Esophagus muscularis mucosa (tissue), 4 donors: ENCODE measurements around the gene TENM4. TPM values are rescaled to one million over a fixed set of nuclear protein-coding genes. Genes with fewer than 3 reads are reported as not detected.
A peak's percentile ranks its signal among the peaks of the same experiment; 100 is the strongest.

Experiments
- DNase-seq: peaks from one replicate; pipeline ENCODE4 v3.0.0-alpha.2; 2017; ENCODE audit errors: extremely low spot score
- H3K27ac ChIP-seq, 4 donors: fragments of 200-600 bp; sonication (generic); replicated peaks in 1 of 4; 1 replicate in 3 of 4; 2 replicates in 1 of 4; pipeline ENCODE4 v1.5.1; 2016 to 2019; ENCODE audit warnings: mild to moderate bottlenecking in 1 of 4
- H3K27me3 ChIP-seq, 4 donors: fragments of 200-600 bp; sonication (generic); one replicate each; pipeline versions ENCODE4 v1.5.1 to v1.6.0; 2016 to 2019
- H3K36me3 ChIP-seq, 4 donors: fragments of 200-600 bp; sonication (generic); one replicate each; pipeline ENCODE4 v1.5.1; 2016 to 2019
- H3K4me1 ChIP-seq, 4 donors: fragments of 200-600 bp; sonication (generic); one replicate each; pipeline ENCODE4 v1.5.1; 2016 to 2019
- H3K4me3 ChIP-seq, 4 donors: fragments of 200-600 bp; sonication (generic); 1 replicate in 2 of 4; 2 replicates in 2 of 4; pipeline ENCODE4 v1.5.1; 2016 to 2019; ENCODE audit warnings: mild to moderate bottlenecking in 4 of 4, moderate library complexity in 1 of 4
- H3K9me3 ChIP-seq, 4 donors: fragments of 200-600 bp; sonication (generic); 1 replicate in 3 of 4; 2 replicates in 1 of 4; pipeline ENCODE4 v1.5.1; 2016 to 2019
- EP300 ChIP-seq: sonication (generic); formaldehyde crosslinking; IDR thresholded peaks from one replicate; pipeline ENCODE4 v1.6.1; 2017; ENCODE audit warnings: antibody characterized with exemption
- POLR2A ChIP-seq: fragments of 450-650 bp; IDR thresholded peaks from one replicate; pipeline ENCODE4 v1.6.1; 2017; ENCODE audit warnings: antibody characterized with exemption, moderate library complexity, mild to moderate bottlenecking, low read depth
- POLR2AphosphoS5 ChIP-seq, 2 donors: sonication (generic); formaldehyde crosslinking; IDR thresholded peaks; one replicate each; pipeline ENCODE4 v1.6.1; 2017; ENCODE audit warnings: antibody characterized with exemption in 2 of 2
- WGBS: methylation state at CpG from one replicate; pipeline ENCODE4 v1.1.5; 2018; 5-methylcytosine and 5-hydroxymethylcytosine counted together
- intact Hi-C: fragments of 100-400 bp; cut with DNase I; formaldehyde crosslinking; loops from one replicate; pipeline ENCODE4 v1.15.1; 2023
- small RNA-seq, 3 donors: library from RNA; depleted of rRNA; stranded (forward); fragments of <200 nt; gene quantifications; one replicate each; pipeline ENCODE3, GENCODE V24; 2016
- total RNA-seq, 4 donors: library from RNA; depleted of rRNA; stranded (reverse); fragments of >200 nt; gene quantifications; one replicate each; pipeline versions ENCODE4 v1.1.0 to v1.2.1, GENCODE V29; 2016
- TF ChIP-seq, protein P1 (sequence below), 3 experiments: fragments of 200-600 bp in 2 of 3; fragments of 450-650 bp in 1 of 3; sonication (generic) in 2 of 3; IDR thresholded peaks; one replicate each; pipeline ENCODE4 v1.5.1; 2017 to 2019; ENCODE audit warnings: antibody characterized with exemption in 3 of 3, mild to moderate bottlenecking in 2 of 3, moderate library complexity in 1 of 3

TENM4 gene
- total RNA-seq, 4 donors from 2014 or later = 4.1 to 9.6 (median 8.0) TPM

DNA sequence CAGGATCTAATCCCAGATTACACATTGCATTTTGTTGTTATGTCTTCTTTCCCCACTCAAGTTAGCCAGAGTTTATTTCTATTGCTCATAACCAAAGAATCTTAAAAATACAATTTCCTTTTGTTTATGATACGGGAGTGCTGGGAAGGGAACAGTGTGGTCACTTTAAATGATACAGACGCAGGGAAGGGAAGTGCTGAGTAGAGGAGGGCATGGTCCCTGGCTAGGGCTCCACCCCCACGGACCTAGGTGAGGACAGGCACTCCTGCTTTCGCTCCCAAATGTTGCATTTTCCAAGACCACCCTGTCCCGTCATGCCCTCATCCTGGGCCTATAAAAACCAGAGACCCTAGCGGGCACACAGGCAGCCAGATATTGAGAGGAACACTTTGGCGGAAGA is 835.5 kb downstream of the TENM4 start:
- no peak overlapping the region for H3K27ac ChIP-seq
- H3K9me3 ChIP-seq = no peaks in the 10 kb centered on the region
- no peaks in the 10 kb centered on the region for H3K27me3 ChIP-seq
- H3K36me3 ChIP-seq = no peaks in the 10 kb centered on the region
- H3K4me1 ChIP-seq = no peaks in the 10 kb centered on the region
- intact Hi-C loops = no loop called here
- TF ChIP-seq EP300 (no peak), POLR2A (no peak), POLR2AphosphoS5 (IDR thresholded peaks at IDR 0.05) (no peak)
- TF ChIP-seq, protein P1, sequence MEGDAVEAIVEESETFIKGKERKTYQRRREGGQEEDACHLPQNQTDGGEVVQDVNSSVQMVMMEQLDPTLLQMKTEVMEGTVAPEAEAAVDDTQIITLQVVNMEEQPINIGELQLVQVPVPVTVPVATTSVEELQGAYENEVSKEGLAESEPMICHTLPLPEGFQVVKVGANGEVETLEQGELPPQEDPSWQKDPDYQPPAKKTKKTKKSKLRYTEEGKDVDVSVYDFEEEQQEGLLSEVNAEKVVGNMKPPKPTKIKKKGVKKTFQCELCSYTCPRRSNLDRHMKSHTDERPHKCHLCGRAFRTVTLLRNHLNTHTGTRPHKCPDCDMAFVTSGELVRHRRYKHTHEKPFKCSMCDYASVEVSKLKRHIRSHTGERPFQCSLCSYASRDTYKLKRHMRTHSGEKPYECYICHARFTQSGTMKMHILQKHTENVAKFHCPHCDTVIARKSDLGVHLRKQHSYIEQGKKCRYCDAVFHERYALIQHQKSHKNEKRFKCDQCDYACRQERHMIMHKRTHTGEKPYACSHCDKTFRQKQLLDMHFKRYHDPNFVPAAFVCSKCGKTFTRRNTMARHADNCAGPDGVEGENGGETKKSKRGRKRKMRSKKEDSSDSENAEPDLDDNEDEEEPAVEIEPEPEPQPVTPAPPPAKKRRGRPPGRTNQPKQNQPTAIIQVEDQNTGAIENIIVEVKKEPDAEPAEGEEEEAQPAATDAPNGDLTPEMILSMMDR (IDR thresholded peaks at IDR 0.05) = no peak
- 87% methylated on average over 7 of the region's 7 CpGs for whole genome bisulfite sequencing
- no peak overlapping the region for H3K4me3 ChIP-seq
- DNase-seq = no peak

DNA sequence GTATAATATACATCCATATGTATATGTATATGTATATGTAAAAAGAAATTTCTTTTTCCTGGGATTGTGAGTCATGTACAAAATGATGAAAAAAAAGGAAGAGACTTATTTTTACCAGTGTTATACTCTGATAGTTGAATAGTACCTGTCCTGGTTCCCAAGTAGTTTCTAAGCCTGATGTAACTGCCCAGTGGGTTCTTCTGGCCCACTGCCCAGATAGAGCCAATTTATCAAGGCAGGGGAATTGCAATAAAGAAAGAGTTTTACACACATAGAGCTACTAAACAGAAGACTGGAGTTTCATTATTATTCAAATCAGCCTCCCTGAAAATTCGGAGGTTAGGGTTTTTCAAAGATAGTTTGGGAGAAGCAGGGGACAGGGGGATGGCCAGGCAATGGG is 837.0 kb downstream of the TENM4 start:
- Histone ChIP-seq H3K27ac (no peak overlapping the region), H3K27me3 (no peaks in the 10 kb centered on the region), H3K4me3 (no peak overlapping the region), H3K4me1 (no peaks in the 10 kb centered on the region), H3K9me3 (no peaks in the 10 kb centered on the region), H3K36me3 (no peaks in the 10 kb centered on the region)
- WGBS = 37% methylated on average over 1 of the region's 1 CpG
- intact Hi-C loops = no loop called here
- TF ChIP-seq POLR2A (no peak), POLR2AphosphoS5 (IDR thresholded peaks at IDR 0.05) (no peak), EP300 (no peak)
- TF ChIP-seq, protein P1 (IDR thresholded peaks at IDR 0.05) = no peak
- DNase-seq = peak; percentile 10

Small RNAs within 50 kb of the gene (small RNA-seq; reads per million reads assigned to genes)
- gene MIR5579 = 0 reads per million in 3 donors
- 6.4 to 8.0 (median 6.7) reads per million in 3 donors for gene MIR708
